ENCODE results near the gene TERB2.

GRCh38 chr15:45009046-45009445, 52.6 kb downstream of the TERB2 start:
- TF ChIP-seq, protein P1, sequence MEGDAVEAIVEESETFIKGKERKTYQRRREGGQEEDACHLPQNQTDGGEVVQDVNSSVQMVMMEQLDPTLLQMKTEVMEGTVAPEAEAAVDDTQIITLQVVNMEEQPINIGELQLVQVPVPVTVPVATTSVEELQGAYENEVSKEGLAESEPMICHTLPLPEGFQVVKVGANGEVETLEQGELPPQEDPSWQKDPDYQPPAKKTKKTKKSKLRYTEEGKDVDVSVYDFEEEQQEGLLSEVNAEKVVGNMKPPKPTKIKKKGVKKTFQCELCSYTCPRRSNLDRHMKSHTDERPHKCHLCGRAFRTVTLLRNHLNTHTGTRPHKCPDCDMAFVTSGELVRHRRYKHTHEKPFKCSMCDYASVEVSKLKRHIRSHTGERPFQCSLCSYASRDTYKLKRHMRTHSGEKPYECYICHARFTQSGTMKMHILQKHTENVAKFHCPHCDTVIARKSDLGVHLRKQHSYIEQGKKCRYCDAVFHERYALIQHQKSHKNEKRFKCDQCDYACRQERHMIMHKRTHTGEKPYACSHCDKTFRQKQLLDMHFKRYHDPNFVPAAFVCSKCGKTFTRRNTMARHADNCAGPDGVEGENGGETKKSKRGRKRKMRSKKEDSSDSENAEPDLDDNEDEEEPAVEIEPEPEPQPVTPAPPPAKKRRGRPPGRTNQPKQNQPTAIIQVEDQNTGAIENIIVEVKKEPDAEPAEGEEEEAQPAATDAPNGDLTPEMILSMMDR (IDR thresholded peaks at IDR 0.05) = no peak
- TF ChIP-seq POLR2A (IDR thresholded peaks at IDR 0.05) = no peak
- TF ChIP-seq POLR2AphosphoS5 (IDR thresholded peaks at IDR 0.05) = no peak
